ENCODE data around the gene STX10. TPM values are rescaled to one million over a fixed set of nuclear protein-coding genes. Genes with fewer than 3 reads are reported as not detected.

STX10 gene
- total RNA-seq, 4 donors from 2014 or later, result 50.5 to 98.4 (median 72.6) TPM

DNA sequence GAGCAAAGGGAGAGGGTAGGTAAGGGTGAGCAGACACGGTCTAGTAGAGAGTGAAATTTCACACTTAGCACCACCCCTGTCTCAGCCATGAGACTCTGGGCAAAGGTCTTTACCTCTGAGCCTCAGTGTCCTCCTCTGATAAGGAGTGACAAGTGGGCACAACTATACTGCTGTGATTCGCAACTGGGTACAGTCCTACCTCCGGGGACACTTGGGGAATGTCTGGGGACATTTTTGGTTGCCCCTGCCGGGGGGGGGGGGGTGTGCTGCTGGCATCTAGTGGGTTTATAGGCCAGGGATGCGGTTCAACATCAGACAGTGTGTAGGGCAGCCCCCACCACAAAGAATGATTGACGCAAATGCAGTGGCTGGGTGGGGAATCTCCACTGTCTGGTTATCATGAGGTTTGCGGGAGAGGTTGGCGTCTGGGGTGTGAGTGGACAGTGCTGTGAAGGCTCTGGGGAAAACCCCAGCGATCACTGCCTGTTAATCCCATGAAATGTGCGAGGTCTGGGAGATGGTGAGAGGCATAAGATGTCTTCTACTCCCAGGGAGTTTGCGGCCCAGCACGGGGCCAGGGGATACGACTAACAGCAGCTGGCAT lies 27.8 kb downstream of the STX10 start:
- TF ChIP-seq, protein P1, sequence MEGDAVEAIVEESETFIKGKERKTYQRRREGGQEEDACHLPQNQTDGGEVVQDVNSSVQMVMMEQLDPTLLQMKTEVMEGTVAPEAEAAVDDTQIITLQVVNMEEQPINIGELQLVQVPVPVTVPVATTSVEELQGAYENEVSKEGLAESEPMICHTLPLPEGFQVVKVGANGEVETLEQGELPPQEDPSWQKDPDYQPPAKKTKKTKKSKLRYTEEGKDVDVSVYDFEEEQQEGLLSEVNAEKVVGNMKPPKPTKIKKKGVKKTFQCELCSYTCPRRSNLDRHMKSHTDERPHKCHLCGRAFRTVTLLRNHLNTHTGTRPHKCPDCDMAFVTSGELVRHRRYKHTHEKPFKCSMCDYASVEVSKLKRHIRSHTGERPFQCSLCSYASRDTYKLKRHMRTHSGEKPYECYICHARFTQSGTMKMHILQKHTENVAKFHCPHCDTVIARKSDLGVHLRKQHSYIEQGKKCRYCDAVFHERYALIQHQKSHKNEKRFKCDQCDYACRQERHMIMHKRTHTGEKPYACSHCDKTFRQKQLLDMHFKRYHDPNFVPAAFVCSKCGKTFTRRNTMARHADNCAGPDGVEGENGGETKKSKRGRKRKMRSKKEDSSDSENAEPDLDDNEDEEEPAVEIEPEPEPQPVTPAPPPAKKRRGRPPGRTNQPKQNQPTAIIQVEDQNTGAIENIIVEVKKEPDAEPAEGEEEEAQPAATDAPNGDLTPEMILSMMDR (IDR thresholded peaks at IDR 0.05; ENCODE audit: low read depth), result no peak

DNA sequence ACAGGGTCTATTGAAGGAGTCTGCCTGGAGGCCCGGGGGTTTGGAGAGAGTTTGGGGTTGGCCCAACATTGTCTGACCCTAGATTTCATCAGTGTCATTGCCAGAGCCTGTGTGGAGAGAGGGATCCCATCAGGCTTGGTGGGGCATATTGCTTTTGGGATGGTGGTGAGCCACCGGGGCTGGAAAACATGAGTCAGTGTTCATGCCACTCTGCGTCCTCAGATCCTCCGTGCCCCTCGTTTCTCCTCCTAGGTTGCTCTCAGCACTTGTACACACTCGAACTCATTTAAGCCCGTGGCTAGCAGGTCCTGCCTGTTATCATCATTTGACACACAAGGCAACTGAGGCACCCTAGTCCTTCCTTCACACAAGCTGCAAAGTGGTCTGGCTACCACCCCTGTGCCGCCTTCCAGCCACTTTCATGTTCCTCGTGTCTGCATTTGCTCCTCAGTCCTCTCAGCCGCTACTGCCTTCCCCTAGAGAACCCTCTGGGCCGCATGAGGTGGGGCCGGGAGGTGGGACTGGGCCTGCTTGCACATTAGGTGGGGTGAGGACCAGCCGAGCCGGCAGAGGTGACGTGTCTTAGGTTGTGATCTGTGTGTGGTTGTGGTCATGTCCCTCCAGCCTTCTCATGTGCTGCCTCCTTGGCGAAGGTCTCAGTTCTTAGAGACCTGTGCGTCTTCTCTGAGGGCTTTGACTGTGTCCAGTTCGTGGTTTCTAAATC lies 28.5 kb downstream of the STX10 start:
- TF ChIP-seq, protein P1 (IDR thresholded peaks at IDR 0.05; ENCODE audit: low read depth), result no peak

DNA sequence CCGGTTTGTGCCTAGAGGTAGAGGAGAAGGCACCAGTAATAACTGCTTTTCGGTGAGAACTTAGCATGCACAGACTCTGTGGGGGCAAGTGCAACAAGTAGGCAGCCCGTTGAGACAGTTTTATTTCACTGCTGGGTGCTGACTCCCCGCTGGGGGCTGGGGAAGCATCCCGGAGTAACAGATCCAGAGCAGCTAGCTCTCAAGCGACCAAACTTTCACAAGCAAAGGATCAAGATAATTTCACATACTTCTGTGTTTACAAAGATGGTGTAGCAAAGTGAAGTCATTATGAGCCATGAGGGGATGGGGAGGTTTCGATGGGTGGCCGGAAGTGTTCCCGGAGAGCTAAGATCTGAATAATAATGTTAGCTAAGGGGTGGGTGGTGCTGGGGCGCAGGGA lies 29.4 kb downstream of the STX10 start:
- TF ChIP-seq, protein P1 (IDR thresholded peaks at IDR 0.05; ENCODE audit: low read depth), result no peak

DNA sequence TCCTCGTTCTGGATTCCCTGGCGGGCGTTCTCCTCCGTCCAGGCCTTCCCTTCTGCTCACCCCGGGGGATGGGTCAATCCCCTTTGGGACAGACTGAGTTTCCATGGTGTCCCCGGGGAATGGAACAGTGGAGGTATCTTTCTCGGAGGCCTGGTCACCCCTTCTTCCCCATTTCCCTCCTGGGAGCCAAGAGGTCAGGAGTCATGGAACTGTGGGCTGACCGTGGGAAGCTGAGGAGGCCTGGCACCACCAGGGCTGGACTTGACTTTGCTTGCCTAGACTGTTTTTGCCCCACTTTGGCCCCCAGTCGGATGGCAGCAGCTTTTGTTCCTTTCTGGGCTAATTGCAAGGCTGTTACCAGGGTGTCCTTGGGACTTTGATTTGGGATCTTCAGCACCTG lies 30.1 kb downstream of the STX10 start:
- TF ChIP-seq, protein P1 (IDR thresholded peaks at IDR 0.05; ENCODE audit: low read depth), result no peak

DNA sequence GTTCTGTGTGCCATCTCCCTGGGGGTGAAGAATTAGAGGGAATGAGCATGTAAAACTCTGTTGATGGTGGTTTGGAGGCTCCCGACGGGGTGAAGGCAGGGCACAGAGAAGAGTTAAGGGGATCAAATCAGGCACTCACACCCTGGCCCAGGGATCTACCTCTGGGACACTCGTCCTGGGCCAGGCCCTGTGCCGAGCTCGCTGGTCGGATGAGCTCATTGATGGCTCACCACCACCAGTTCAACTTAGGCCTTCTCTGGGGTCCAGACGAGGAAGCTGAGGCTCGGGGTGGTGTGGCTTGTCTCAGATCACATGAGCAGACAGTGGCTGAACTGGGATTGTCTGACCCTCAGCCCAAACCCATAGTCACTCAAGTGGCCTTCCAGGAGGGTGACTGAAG lies 30.5 kb downstream of the STX10 start:
- TF ChIP-seq, protein P1 (IDR thresholded peaks at IDR 0.05; ENCODE audit: low read depth), result no peak

DNA sequence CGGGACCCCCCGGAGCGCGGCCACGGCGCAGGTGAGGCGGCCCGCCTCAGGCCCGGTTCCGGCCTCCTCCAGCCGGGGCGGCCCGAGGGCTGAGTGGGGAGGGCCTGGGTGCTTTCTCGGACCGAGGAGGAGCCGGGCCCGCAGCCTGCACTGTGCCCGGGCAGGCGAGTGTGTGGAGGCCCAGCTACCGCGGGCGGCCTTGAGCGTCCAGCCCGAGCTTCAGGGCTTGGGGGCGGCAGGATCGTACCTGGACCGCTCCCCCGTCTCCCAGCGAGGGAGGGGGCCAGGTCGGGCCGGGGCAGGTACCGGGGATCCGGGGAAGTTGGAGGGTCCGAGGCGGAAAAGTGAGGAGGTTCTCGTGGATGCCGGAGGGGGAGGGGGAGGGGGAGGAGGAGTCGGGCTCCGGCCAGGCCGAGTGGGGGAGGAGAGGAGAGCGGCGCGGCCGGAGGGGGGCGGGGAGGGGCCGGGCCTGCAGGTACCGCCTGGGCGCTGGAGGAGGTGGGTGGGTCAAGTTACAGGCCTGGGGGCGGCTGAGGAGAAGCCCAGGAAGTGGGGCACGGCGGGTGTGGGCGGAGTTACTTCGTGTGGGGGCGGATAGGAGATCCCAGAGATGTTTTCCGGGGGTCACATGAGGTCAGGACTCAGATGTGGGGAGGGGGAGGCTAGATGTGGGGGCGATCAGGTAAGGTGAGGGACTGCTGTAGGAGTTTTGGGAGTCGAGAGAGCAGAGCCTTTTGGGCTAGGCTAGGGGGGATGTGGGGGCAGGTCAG lies 31.6 kb downstream of the STX10 start:
- TF ChIP-seq, protein P1 (IDR thresholded peaks at IDR 0.05; ENCODE audit: low read depth), result no peak
